Epidermal melanocyte (primary cell): ENCODE data around the gene ZG16B.

Experiments
- DNase-seq: peaks from one replicate; pipeline ENCODE4 v3.0.0; 2011; ENCODE audit warnings: low spot score; ENCODE audit not compliant: insufficient read length

Gene ZG16B

GRCh38 chr16:2804728-2805127, 25.4 kb upstream of the ZG16B start:
- no peak for DNase-seq

GRCh38 chr16:2806286-2806685, 23.8 kb upstream of the ZG16B start:
- no peak for DNase-seq

- no peak for DNase-seq
These were observed 21.9 kb upstream of the ZG16B start for GRCh38 chr16:2808181-2808580.

GRCh38 chr16:2809149-2809760, 20.8 kb upstream of the ZG16B start:
- no peak for DNase-seq

GRCh38 chr16:2810651-2811050, 19.5 kb upstream of the ZG16B start:
- no peak for DNase-seq

- DNase-seq = no peak
These were observed 18.2 kb upstream of the ZG16B start for GRCh38 chr16:2811703-2812471.

- no peak for DNase-seq
These were observed 16.3 kb upstream of the ZG16B start for GRCh38 chr16:2813771-2814221.

- DNase-seq = no peak
These were observed 15.4 kb upstream of the ZG16B start for GRCh38 chr16:2814551-2815298.

GRCh38 chr16:2815299-2815771, 14.8 kb upstream of the ZG16B start:
- no peak for DNase-seq

GRCh38 chr16:2816751-2817339, 13.3 kb upstream of the ZG16B start, which contains the start of gene PRSS21:
PRSS21 (plus strand) TSS chr16:2817237; CDS start chr16:2817269, 32 bp downstream.
- DNase-seq = no peak

GRCh38 chr16:2817340-2818271, 12.5 kb upstream of the ZG16B start:
- DNase-seq = no peak

- no peak for DNase-seq
These were observed 11.7 kb upstream of the ZG16B start for GRCh38 chr16:2818272-2818876.

- DNase-seq = no peak
These were observed 10.7 kb upstream of the ZG16B start for GRCh38 chr16:2819179-2819938.

GRCh38 chr16:2819939-2820835, 9.9 kb upstream of the ZG16B start:
- no peak for DNase-seq

GRCh38 chr16:2820836-2821486, 9.1 kb upstream of the ZG16B start:
- no peak for DNase-seq

GRCh38 chr16:2821487-2822157, 8.5 kb upstream of the ZG16B start:
- peak; percentile 37 for DNase-seq

GRCh38 chr16:2822158-2822495, 8.0 kb upstream of the ZG16B start:
- no peak for DNase-seq
